ENCODE measurements around the gene LIMK1.

DNA sequence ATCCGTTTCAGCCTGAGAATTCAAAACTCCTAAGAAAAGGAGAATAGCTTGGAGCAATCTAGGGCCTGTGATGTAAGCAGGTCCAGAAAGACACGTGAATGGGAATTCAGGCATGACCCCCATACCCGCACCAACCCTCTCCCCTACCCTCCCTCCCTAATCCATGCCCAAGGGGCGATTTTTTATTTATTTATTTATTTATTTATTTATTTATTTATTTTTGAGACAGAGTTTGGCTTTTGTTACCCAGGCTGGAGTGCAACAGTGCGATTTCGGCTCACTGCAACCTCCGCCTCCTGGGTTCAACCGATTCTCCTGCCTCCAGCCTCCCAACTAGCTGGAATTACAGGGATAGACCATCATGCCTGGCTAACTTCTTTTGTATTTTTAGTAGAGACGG lies 74.0 kb downstream of the LIMK1 start:
- TF ChIP-seq, protein P1, sequence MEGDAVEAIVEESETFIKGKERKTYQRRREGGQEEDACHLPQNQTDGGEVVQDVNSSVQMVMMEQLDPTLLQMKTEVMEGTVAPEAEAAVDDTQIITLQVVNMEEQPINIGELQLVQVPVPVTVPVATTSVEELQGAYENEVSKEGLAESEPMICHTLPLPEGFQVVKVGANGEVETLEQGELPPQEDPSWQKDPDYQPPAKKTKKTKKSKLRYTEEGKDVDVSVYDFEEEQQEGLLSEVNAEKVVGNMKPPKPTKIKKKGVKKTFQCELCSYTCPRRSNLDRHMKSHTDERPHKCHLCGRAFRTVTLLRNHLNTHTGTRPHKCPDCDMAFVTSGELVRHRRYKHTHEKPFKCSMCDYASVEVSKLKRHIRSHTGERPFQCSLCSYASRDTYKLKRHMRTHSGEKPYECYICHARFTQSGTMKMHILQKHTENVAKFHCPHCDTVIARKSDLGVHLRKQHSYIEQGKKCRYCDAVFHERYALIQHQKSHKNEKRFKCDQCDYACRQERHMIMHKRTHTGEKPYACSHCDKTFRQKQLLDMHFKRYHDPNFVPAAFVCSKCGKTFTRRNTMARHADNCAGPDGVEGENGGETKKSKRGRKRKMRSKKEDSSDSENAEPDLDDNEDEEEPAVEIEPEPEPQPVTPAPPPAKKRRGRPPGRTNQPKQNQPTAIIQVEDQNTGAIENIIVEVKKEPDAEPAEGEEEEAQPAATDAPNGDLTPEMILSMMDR (IDR thresholded peaks at IDR 0.05; ENCODE audit: borderline replicate concordance, extremely low read depth, low read length, poor library complexity, severe bottlenecking): no peak
- no peak for TF ChIP-seq EZH2 (IDR thresholded peaks at IDR 0.05; ENCODE audit: borderline replicate concordance, low read depth, low read length, severe bottlenecking)

All from DND-41 (cell line).